Activated CD8-positive, alpha-beta T cell treated with anti-CD3 and anti-CD28 coated beads for 36 hours (primary cell): ENCODE data around the gene NEMF. TPM values are rescaled to one million over a fixed set of nuclear protein-coding genes. Genes with fewer than 3 reads are reported as not detected.

Experiments
- ATAC-seq: fragments of 200-7000 bp; cut with Tn5 transposase; one replicate; pipeline ENCODE4 v1.10.0; 2021; ENCODE audit warnings: mild to moderate bottlenecking, moderate library complexity
- CTCF ChIA-PET: fragments of 350-600 bp; sonication (Branson Sonifier 250); formaldehyde crosslinking; loops from one replicate; lab custom pipeline; 2021; ENCODE audit warnings: antibody characterized with exemption; lab: Charles Lee
- POLR2A ChIA-PET: fragments of 350-600 bp; sonication (Branson Sonifier 250); formaldehyde crosslinking; loops from one replicate; lab custom pipeline; 2021; ENCODE audit warnings: antibody characterized with exemption; lab: Charles Lee
- DNase-seq: peaks from one replicate; pipeline ENCODE4 v3.0.0-alpha.2; 2020
- H3K27ac Mint-ChIP-seq: one replicate; pipeline ENCODE4 v1.8.0; 2021; ENCODE audit warnings: mild to moderate bottlenecking, mixed read lengths
- H3K27me3 Mint-ChIP-seq: one replicate; pipeline ENCODE4 v1.8.0; 2021; ENCODE audit warnings: mixed read lengths
- H3K36me3 Mint-ChIP-seq: one replicate; pipeline ENCODE4 v1.8.0; 2021; ENCODE audit warnings: low read depth, mixed read lengths
- H3K4me1 Mint-ChIP-seq: one replicate; pipeline ENCODE4 v1.8.0; 2021; ENCODE audit warnings: low read depth, mixed read lengths
- H3K4me3 Mint-ChIP-seq: one replicate; pipeline ENCODE4 v1.8.0; 2021; ENCODE audit warnings: mild to moderate bottlenecking, moderate library complexity, mixed read lengths
- H3K9me3 Mint-ChIP-seq: one replicate; pipeline ENCODE4 v1.8.0; 2021; ENCODE audit warnings: mixed read lengths
- intact Hi-C: fragments of 100-400 bp; cut with micrococcal nuclease; formaldehyde crosslinking; loops from one replicate; pipeline ENCODE4 v1.10.0; 2022
- total RNA-seq, 2 experiments: library from RNA; stranded (reverse); gene quantifications; one replicate each; pipeline ENCODE4 v1.2.3, GENCODE V29; 2021
- TF ChIP-seq, protein P1 (sequence below): fragments of 200-600 bp; IDR thresholded peaks from one replicate; pipeline ENCODE4 v1.8.0; 2022; ENCODE audit warnings: antibody characterized with exemption, mild to moderate bottlenecking

NEMF gene
- total RNA-seq, 2 experiments from 2014 or later, result 62.3 to 63.8 TPM

DNA sequence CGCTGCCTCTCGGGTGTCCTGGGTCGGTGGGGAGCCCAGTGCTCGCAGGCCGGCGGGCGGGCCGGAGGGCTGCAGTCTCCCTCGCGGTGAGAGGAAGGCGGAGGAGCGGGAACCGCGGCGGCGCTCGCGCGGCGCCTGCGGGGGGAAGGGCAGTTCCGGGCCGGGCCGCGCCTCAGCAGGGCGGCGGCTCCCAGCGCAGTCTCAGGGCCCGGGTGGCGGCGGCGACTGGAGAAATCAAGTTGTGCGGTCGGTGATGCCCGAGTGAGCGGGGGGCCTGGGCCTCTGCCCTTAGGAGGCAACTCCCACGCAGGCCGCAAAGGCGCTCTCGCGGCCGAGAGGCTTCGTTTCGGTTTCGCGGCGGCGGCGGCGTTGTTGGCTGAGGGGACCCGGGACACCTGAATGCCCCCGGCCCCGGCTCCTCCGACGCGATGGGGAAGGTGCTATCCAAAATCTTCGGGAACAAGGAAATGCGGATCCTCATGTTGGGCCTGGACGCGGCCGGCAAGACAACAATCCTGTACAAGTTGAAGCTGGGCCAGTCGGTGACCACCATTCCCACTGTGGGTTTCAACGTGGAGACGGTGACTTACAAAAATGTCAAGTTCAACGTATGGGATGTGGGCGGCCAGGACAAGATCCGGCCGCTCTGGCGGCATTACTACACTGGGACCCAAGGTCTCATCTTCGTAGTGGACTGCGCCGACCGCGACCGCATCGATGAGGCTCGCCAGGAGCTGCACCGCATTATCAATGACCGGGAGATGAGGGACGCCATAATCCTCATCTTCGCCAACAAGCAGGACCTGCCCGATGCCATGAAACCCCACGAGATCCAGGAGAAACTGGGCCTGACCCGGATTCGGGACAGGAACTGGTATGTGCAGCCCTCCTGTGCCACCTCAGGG is 41.0 kb upstream of the NEMF start:
- H3K4me1 Mint-ChIP-seq, result peaks cover 10% of the 10 kb centered on the region
- peak overlapping the region; percentile 97 for H3K27ac Mint-ChIP-seq
- peaks cover 65% of the 10 kb centered on the region for H3K36me3 Mint-ChIP-seq
- TF ChIP-seq, protein P1, sequence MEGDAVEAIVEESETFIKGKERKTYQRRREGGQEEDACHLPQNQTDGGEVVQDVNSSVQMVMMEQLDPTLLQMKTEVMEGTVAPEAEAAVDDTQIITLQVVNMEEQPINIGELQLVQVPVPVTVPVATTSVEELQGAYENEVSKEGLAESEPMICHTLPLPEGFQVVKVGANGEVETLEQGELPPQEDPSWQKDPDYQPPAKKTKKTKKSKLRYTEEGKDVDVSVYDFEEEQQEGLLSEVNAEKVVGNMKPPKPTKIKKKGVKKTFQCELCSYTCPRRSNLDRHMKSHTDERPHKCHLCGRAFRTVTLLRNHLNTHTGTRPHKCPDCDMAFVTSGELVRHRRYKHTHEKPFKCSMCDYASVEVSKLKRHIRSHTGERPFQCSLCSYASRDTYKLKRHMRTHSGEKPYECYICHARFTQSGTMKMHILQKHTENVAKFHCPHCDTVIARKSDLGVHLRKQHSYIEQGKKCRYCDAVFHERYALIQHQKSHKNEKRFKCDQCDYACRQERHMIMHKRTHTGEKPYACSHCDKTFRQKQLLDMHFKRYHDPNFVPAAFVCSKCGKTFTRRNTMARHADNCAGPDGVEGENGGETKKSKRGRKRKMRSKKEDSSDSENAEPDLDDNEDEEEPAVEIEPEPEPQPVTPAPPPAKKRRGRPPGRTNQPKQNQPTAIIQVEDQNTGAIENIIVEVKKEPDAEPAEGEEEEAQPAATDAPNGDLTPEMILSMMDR, result no peak
- peak; percentile 48 for ATAC-seq
- DNase-seq, result peak; percentile 95
- ChIA-PET CTCF (interaction anchor here (1.2 to 2.4 kb wide), 4 partner anchors 24 to 169 kb away, joined by 3 to 14 read pairs (median 8); no protein-coding TSS in a partner anchor), POLR2A (interaction anchor here (0.6 to 3.9 kb wide), 30 partner anchors 10 to 273 kb away, joined by 3 to 84 read pairs (median 6); partner anchors contain the start of genes MGAT2, NEMF, RPL36AL and VCPKMT)
- no peaks in the 10 kb centered on the region for H3K9me3 Mint-ChIP-seq
- peak overlapping the region; percentile 88 for H3K4me3 Mint-ChIP-seq
- H3K27me3 Mint-ChIP-seq, result no peaks in the 10 kb centered on the region
- intact Hi-C loops, result loop anchor here (1.0 to 2.0 kb wide), 2 partner anchors 31 to 109 kb away; no protein-coding TSS in a partner anchor

DNA sequence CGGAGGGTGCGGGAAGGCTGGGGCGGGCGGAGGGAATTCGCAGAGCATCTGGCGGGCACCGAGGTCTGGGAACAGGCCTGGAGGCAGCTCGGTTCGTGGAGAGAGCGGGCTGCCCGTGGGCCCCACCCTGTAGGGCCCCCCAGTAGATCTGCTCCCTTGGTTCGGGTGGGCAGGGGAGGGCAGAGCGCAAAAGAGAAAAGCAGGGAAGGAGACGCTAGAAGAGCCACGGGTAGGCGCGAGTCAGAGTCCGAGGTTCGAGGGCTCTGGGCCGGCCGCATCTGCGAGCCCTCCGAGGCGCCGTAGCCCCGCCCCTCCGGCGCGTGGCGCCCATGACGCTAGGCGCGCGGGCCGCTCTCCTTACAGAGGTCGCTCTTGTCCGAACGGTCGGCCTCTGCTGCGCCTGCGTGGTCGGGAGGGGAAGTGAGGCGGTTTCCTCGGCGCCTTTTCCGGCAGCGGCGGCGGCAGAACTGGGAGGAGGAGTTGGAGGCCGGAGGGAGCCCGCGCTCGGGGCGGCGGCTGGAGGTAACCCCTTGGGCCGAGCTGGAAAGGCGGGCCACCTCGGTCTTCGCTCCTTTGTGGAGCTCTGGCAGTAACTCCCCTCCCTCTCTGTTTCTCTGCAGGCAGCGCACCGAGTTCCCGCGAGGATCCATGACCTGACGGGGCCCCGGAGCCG is 40.2 kb upstream of the NEMF start, which contains the start of gene ARF6:
Gene ARF6, plus strand, starts transcription at position 447 of the 673 bp plus-strand sequence. CDS start 655 bp downstream, outside the sequence.
- TF ChIP-seq, protein P1, result no peak
- Mint-ChIP-seq H3K27me3 (no peaks in the 10 kb centered on the region), H3K4me3 (peak within 1 kb of the TSS; percentile 88), H3K4me1 (peaks cover 4% of the 10 kb centered on the region), H3K36me3 (peaks cover 57% of the 10 kb centered on the region), H3K27ac (peak within 1 kb of the TSS; percentile 97), H3K9me3 (no peaks in the 10 kb centered on the region)
- peak; percentile 80 for ATAC-seq
- DNase-seq, result peak; percentile 98
- POLR2A ChIA-PET, result interaction anchor here (0.6 to 3.9 kb wide), 32 partner anchors 10 to 597 kb away, joined by 3 to 84 read pairs (median 6); partner anchors contain the start of genes KLHDC2, NEMF, RPS29 and VCPKMT
- intact Hi-C loops, result no loop called here
- CTCF ChIA-PET, result interaction anchor here (1.2 to 3.2 kb wide), 6 partner anchors 13 to 212 kb away, joined by 3 to 15 read pairs (median 8); no protein-coding TSS in a partner anchor

DNA sequence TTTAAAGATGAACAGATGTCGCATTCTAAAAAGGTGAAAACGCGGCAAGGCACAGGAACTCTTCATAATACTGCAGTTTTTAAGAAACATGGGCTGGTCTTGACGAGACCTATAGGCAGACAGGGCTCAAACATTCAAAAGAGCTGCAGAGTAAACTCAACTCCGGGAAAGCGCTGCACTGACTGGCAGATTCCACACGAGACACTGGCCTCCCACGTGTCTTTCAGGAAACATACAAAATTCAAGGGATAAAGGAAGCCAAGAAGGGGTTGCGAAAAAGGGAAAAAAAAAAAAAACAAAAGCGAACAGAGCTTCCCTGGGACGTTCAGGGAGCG is 39.7 kb upstream of the NEMF start:
- DNase-seq (peak; percentile 60), ATAC-seq (peak; percentile 9)
- H3K4me1 Mint-ChIP-seq, result peaks cover 4% of the 10 kb centered on the region
- H3K27me3 Mint-ChIP-seq, result no peaks in the 10 kb centered on the region
- POLR2A ChIA-PET, result interaction anchor here (0.6 to 3.9 kb wide), 31 partner anchors 9 to 598 kb away, joined by 3 to 84 read pairs (median 6); partner anchors contain the start of genes KLHDC2, NEMF, RPS29 and VCPKMT
- TF ChIP-seq, protein P1, result no peak
- CTCF ChIA-PET, result interaction anchor here (0.8 to 3.2 kb wide), 6 partner anchors 12 to 212 kb away, joined by 4 to 15 read pairs (median 8); no protein-coding TSS in a partner anchor
- H3K27ac Mint-ChIP-seq, result peak overlapping the region; percentile 97
- H3K36me3 Mint-ChIP-seq, result peaks cover 55% of the 10 kb centered on the region
- intact Hi-C loops, result no loop called here
- H3K9me3 Mint-ChIP-seq, result no peaks in the 10 kb centered on the region
- H3K4me3 Mint-ChIP-seq, result peak overlapping the region; percentile 88

GRCh38 chr14:49888293-49888692 is 35.7 kb upstream of the NEMF start:
- ChIA-PET POLR2A (interaction anchor here (0.8 to 2.6 kb wide), 2 partner anchors 84 to 113 kb away, joined by 3 to 8 read pairs; no protein-coding TSS in a partner anchor), CTCF (interaction anchor here (0.6 to 1.3 kb wide), 3 partner anchors 9 to 216 kb away, joined by 4 to 13 read pairs (median 6); no protein-coding TSS in a partner anchor)
- intact Hi-C loops, result no loop called here
- ATAC-seq, result no peak
- H3K36me3 Mint-ChIP-seq, result peaks cover 18% of the 10 kb centered on the region
- peaks cover 4% of the 10 kb centered on the region for H3K4me1 Mint-ChIP-seq
- H3K9me3 Mint-ChIP-seq, result no peaks in the 10 kb centered on the region
- H3K27me3 Mint-ChIP-seq, result no peaks in the 10 kb centered on the region
- H3K4me3 Mint-ChIP-seq, result no peak overlapping the region
- no peak for DNase-seq
- no peak overlapping the region for H3K27ac Mint-ChIP-seq
- TF ChIP-seq, protein P1, result no peak
